ENCODE results near the gene RPL32. TPM values are rescaled to one million over a fixed set of nuclear protein-coding genes. Genes with fewer than 3 reads are reported as not detected.

The RPL32 gene
- total and polyA plus RNA-seq, 4 donors, result 218 to 1,124 (median 577) TPM

- Histone ChIP-seq H3K36me3 (ENCODE audit: control insufficient read depth in 4 of 4, insufficient read depth in 3 of 4, low read depth in 1 of 4, low read length in 3 of 4) (no peaks in the 10 kb centered on the region), H3K4me1 (ENCODE audit: control insufficient read depth in 4 of 4, insufficient read depth in 4 of 4, low read length in 3 of 4) (peaks cover 8 to 24% (median 17%) of the 10 kb centered on the region in 4 donors), H3K9me3 (ENCODE audit: control insufficient read depth in 4 of 4, low read length in 3 of 4) (no peaks in the 10 kb centered on the region), H3K9ac (ENCODE audit: low read depth in 1 of 2, low read length in 2 of 2) (no peak overlapping the region), H3K27ac (ENCODE audit: low read depth in 1 of 2, low read length in 2 of 2) (no peak overlapping the region), H3K27me3 (ENCODE audit: control insufficient read depth in 4 of 4, insufficient read depth in 4 of 4, low read length in 3 of 4) (no peaks in the 10 kb centered on the region), H3K4me3 (ENCODE audit: low read depth in 1 of 3, low read length in 3 of 3) (no peak overlapping the region)
- 79% methylated on average over 12 of the region's 12 CpGs for WGBS
- DNase-seq (ENCODE audit: low spot score), result no peak
- no peak for TF ChIP-seq FOXA2 (IDR thresholded peaks at IDR 0.05)
- TF ChIP-seq CTCF (IDR thresholded peaks at IDR 0.05; ENCODE audit: low read depth, low read length, missing input control), result no peak
- TF ChIP-seq HNF4G (IDR thresholded peaks at IDR 0.05), result no peak
- no peak for TF ChIP-seq ZBTB33 (IDR thresholded peaks at IDR 0.05)
- no peak for TF ChIP-seq MAX (IDR thresholded peaks at IDR 0.05)
- TF ChIP-seq TAF1 (conservative IDR thresholded peaks at IDR 0.05), result no peak
Observed at GRCh38 chr3:12798559-12799179, 42.7 kb downstream of the RPL32 start.

- WGBS, result 71% methylated on average over 8 of the region's 8 CpGs
- Histone ChIP-seq H3K4me3 (ENCODE audit: low read depth in 1 of 3, low read length in 3 of 3) (no peak overlapping the region), H3K9ac (ENCODE audit: low read depth in 1 of 2, low read length in 2 of 2) (no peak overlapping the region), H3K27me3 (ENCODE audit: control insufficient read depth in 4 of 4, insufficient read depth in 4 of 4, low read length in 3 of 4) (no peaks in the 10 kb centered on the region), H3K27ac (ENCODE audit: low read depth in 1 of 2, low read length in 2 of 2) (no peak overlapping the region), H3K36me3 (ENCODE audit: control insufficient read depth in 4 of 4, insufficient read depth in 3 of 4, low read depth in 1 of 4, low read length in 3 of 4) (no peaks in the 10 kb centered on the region), H3K4me1 (ENCODE audit: control insufficient read depth in 4 of 4, insufficient read depth in 4 of 4, low read length in 3 of 4) (peaks cover 8 to 24% (median 17%) of the 10 kb centered on the region in 4 donors), H3K9me3 (ENCODE audit: control insufficient read depth in 4 of 4, low read length in 3 of 4) (no peaks in the 10 kb centered on the region)
- TF ChIP-seq JUND (IDR thresholded peaks at IDR 0.05) (no peak), MAX (IDR thresholded peaks at IDR 0.05) (no peak), TAF1 (conservative IDR thresholded peaks at IDR 0.05) (no peak), NR2F2 (IDR thresholded peaks at IDR 0.05) (no peak), FOXA1 (IDR thresholded peaks at IDR 0.05) (no peak), ATF3 (IDR thresholded peaks at IDR 0.05) (no peak), HNF4A (conservative IDR thresholded peaks at IDR 0.05) (no peak), RXRA (IDR thresholded peaks at IDR 0.05) (no peak), GABPA (IDR thresholded peaks at IDR 0.05 in 1 of 2, conservative IDR thresholded peaks at IDR 0.05 in 1 of 2) (no peak), HNF4G (IDR thresholded peaks at IDR 0.05) (no peak), CTCF (IDR thresholded peaks at IDR 0.05; ENCODE audit: low read depth, low read length, missing input control) (no peak), EGR1 (IDR thresholded peaks at IDR 0.05; ENCODE audit: low read depth in 2 of 2) (no peak), FOXA2 (IDR thresholded peaks at IDR 0.05) (no peak), RAD21 (IDR thresholded peaks at IDR 0.05) (no peak), SP1 (IDR thresholded peaks at IDR 0.05) (no peak), REST (IDR thresholded peaks at IDR 0.05) (no peak)
- DNase-seq (ENCODE audit: low spot score), result no peak
Observed at GRCh38 chr3:12797892-12798558, 43.3 kb downstream of the RPL32 start.
